ENCODE measurements around the gene MYADM. TPM values are rescaled to one million over a fixed set of nuclear protein-coding genes. Genes with fewer than 3 reads are reported as not detected.

MYADM gene
- polyA plus RNA-seq, 1 of the 3 experiments (the other 2 are of a cell fraction) = 38.7 TPM

- POLR2A ChIA-PET = no interaction called here
- no peaks in the 10 kb centered on the region for H4K20me1 ChIP-seq (ENCODE audit: insufficient read depth)
- WGBS (ENCODE audit: low lambda C conversion rate) = 39% methylated on average over 7 of the region's 7 CpGs
- TF ChIP-seq SMC3 (IDR thresholded peaks at IDR 0.05; ENCODE audit: low read depth, low read length) = no peak
- TF ChIP-seq EZH2phosphoT487 (IDR thresholded peaks at IDR 0.05; ENCODE audit: borderline replicate concordance, low read depth) = no peak
- TF ChIP-seq EP300 (IDR thresholded peaks at IDR 0.05; ENCODE audit: borderline replicate concordance in 1 of 2, low read depth in 1 of 2, low read length in 1 of 2) = no peak
- no peak for TF ChIP-seq ELF1 (IDR thresholded peaks at IDR 0.05)
- TF ChIP-seq ZBTB33 (IDR thresholded peaks at IDR 0.05; ENCODE audit: borderline replicate concordance, low read depth) = no peak
- TF ChIP-seq POLR2AphosphoS5 (IDR thresholded peaks at IDR 0.05; ENCODE audit: low read depth, low read length) = no peak
- no peak for TF ChIP-seq REST (IDR thresholded peaks at IDR 0.05; ENCODE audit: low read depth, low read length)
- TF ChIP-seq GATA2 (CRISPR knock-in tag; IDR thresholded peaks at IDR 0.05) = no peak
- TF ChIP-seq TCF12 (IDR thresholded peaks at IDR 0.05) = no peak
- no peak for TF ChIP-seq RCOR1 (IDR thresholded peaks at IDR 0.05; ENCODE audit: low read length)
- TF ChIP-seq FOSL2 (IDR thresholded peaks at IDR 0.05; ENCODE audit: borderline replicate concordance, low read depth) = no peak
- no peak for TF ChIP-seq FOXM1 (IDR thresholded peaks at IDR 0.05; ENCODE audit: low read depth)
- TF ChIP-seq CHD2 (IDR thresholded peaks at IDR 0.05; ENCODE audit: low read length, partially characterized antibody) = no peak
- no peak for TF ChIP-seq PBX3 (IDR thresholded peaks at IDR 0.05)
- no peak for TF ChIP-seq CTCF (IDR thresholded peaks at IDR 0.05)
- TF ChIP-seq RXRA (IDR thresholded peaks at IDR 0.05; ENCODE audit: borderline replicate concordance, low read depth) = no peak
- peaks cover 9% of the 10 kb centered on the region for H3F3A ChIP-seq (replicated peaks; ENCODE audit: insufficient read depth)
- no peaks in the 10 kb centered on the region for H3K9me2 ChIP-seq
- H3K36me3 ChIP-seq (replicated peaks in 1 of 2; ENCODE audit: control insufficient read depth in 1 of 2, insufficient read depth in 2 of 2, low read length in 1 of 2) = no peaks in the 10 kb centered on the region
- H3K9me3 ChIP-seq = no peaks in the 10 kb centered on the region
- DNase-seq = no peak
- no peak overlapping the region; the same call in 1 of the 2 replicates for H3K4me2 ChIP-seq
- H3K27me3 ChIP-seq (ENCODE audit: insufficient read depth) = peaks cover 38% of the 10 kb centered on the region; the same call in 1 of the 2 replicates
- no peaks in the 10 kb centered on the region for H3K79me2 ChIP-seq (ENCODE audit: insufficient read depth)
- no peak overlapping the region for H3K9ac ChIP-seq
- no peak overlapping the region for H3K4me3 ChIP-seq (ENCODE audit: low read depth in 2 of 2, low read length in 1 of 2)
- CTCF ChIA-PET = interaction anchor here (1.0 kb wide), 1 partner anchor 18 kb away, joined by 4 read pairs; no protein-coding TSS in a partner anchor
- no peak overlapping the region for H3K27ac ChIP-seq (ENCODE audit: low read depth in 2 of 2, low read length in 1 of 2)
- H3K4me1 ChIP-seq (ENCODE audit: control insufficient read depth in 1 of 2, insufficient read depth in 2 of 2, low read depth in 1 of 2, low read length in 1 of 2) = no peaks in the 10 kb centered on the region
- H2AFZ ChIP-seq (ENCODE audit: low read depth) = no peak overlapping the region
Observed at GRCh38 chr19:53826876-53827275, 40.8 kb upstream of the MYADM start.

All from SK-N-SH (cell line).